ENCODE measurements around the gene MYO19. TPM values are rescaled to one million over a fixed set of nuclear protein-coding genes. Genes with fewer than 3 reads are reported as not detected.

Gene MYO19
- total and polyA plus RNA-seq, 9 of the 15 experiments (the other 6 are each of a cell fraction or from before 2014, with no cell fraction given) = 21.6 to 176 (median 129) TPM

DNA sequence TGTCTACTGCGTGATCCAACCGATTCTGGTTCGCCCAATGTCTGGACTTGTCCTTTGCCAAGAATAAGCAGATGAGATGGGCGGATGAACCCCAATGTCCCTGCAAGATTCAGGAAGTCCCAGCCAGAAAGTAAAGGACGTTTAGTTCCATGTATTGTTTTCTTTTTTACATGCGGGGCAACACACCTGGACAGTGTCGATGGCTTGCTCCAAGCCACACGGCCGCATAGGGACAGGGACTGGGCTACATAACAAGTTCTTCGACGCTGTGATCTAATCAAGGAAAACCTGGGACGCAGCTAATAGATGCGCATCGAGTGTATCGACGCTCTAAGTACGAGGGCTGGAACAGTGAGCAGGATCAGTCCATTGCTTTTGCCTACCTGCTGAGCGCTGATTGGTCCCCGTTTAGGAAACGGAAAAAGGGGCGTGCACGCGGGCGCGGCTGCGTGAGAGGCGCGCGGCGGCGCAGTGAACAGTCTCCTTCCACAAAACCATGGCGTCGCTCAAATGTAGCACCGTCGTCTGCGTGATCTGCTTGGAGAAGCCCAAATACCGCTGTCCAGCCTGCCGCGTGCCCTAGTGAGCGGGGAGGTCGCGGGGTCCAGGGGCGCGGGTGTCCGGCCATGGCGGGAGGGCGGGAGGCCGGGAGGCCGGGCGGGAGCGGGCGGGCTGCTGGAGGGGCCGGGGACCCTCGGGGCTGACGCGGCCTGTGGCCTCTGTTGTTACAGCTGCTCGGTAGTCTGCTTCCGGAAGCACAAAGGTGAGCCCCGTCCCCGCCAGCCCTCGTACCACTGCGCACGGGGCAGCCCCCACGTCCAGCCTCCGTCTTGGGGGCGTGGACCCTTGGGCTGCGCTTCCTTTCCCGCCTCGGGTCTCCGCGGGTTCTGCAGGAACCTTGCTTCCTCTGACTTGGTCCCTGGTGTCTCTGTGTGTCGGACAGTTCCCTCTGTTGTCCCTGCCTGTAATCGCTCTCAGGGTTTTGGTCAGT lies 48.2 kb downstream of the MYO19 start, which contains the start of gene ZNHIT3 (continued):
- no peak for TF ChIP-seq ZNF253 (CRISPR knock-in tag; conservative IDR thresholded peaks at IDR 0.05)
- TF ChIP-seq, protein P1, sequence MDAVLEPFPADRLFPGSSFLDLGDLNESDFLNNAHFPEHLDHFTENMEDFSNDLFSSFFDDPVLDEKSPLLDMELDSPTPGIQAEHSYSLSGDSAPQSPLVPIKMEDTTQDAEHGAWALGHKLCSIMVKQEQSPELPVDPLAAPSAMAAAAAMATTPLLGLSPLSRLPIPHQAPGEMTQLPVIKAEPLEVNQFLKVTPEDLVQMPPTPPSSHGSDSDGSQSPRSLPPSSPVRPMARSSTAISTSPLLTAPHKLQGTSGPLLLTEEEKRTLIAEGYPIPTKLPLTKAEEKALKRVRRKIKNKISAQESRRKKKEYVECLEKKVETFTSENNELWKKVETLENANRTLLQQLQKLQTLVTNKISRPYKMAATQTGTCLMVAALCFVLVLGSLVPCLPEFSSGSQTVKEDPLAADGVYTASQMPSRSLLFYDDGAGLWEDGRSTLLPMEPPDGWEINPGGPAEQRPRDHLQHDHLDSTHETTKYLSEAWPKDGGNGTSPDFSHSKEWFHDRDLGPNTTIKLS (IDR thresholded peaks at IDR 0.05; ENCODE audit: borderline replicate concordance, low read depth) = peak; percentile 55; the same call in 1 of the 2 replicates
- no peak for TF ChIP-seq ZNF121 (CRISPR knock-in tag; conservative IDR thresholded peaks at IDR 0.05)
- TF ChIP-seq, protein P2, sequence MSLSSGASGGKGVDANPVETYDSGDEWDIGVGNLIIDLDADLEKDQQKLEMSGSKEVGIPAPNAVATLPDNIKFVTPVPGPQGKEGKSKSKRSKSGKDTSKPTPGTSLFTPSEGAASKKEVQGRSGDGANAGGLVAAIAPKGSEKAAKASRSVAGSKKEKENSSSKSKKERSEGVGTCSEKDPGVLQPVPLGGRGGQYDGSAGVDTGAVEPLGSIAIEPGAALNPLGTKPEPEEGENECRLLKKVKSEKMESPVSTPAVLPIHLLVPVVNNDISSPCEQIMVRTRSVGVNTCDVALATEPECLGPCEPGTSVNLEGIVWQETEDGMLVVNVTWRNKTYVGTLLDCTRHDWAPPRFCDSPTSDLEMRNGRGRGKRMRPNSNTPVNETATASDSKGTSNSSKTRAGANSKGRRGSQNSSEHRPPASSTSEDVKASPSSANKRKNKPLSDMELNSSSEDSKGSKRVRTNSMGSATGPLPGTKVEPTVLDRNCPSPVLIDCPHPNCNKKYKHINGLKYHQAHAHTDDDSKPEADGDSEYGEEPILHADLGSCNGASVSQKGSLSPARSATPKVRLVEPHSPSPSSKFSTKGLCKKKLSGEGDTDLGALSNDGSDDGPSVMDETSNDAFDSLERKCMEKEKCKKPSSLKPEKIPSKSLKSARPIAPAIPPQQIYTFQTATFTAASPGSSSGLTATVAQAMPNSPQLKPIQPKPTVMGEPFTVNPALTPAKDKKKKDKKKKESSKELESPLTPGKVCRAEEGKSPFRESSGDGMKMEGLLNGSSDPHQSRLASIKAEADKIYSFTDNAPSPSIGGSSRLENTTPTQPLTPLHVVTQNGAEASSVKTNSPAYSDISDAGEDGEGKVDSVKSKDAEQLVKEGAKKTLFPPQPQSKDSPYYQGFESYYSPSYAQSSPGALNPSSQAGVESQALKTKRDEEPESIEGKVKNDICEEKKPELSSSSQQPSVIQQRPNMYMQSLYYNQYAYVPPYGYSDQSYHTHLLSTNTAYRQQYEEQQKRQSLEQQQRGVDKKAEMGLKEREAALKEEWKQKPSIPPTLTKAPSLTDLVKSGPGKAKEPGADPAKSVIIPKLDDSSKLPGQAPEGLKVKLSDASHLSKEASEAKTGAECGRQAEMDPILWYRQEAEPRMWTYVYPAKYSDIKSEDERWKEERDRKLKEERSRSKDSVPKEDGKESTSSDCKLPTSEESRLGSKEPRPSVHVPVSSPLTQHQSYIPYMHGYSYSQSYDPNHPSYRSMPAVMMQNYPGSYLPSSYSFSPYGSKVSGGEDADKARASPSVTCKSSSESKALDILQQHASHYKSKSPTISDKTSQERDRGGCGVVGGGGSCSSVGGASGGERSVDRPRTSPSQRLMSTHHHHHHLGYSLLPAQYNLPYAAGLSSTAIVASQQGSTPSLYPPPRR (CRISPR knock-in tag; IDR thresholded peaks at IDR 0.05; ENCODE audit: borderline replicate concordance) = no peak
- TF ChIP-seq KAT7 (CRISPR knock-in tag; IDR thresholded peaks at IDR 0.05; ENCODE audit: borderline replicate concordance) = no peak
- TF ChIP-seq CREM (IDR thresholded peaks at IDR 0.05; ENCODE audit: low read depth) = peak; percentile 90
- TF ChIP-seq ZNF24 (IDR thresholded peaks at IDR 0.05) = no peak; the same call in 1 of the 2 replicates
- TF ChIP-seq TGIF2 (CRISPR knock-in tag; IDR thresholded peaks at IDR 0.05) = no peak
- TF ChIP-seq CBX2 (IDR thresholded peaks at IDR 0.05; ENCODE audit: insufficient read depth, low read length, poor library complexity, severe bottlenecking) = no peak
- TF ChIP-seq ZNF77 (CRISPR knock-in tag; IDR thresholded peaks at IDR 0.05) = no peak
- TF ChIP-seq ZNF436 (CRISPR knock-in tag; IDR thresholded peaks at IDR 0.05) = no peak
- TF ChIP-seq, protein P3, sequence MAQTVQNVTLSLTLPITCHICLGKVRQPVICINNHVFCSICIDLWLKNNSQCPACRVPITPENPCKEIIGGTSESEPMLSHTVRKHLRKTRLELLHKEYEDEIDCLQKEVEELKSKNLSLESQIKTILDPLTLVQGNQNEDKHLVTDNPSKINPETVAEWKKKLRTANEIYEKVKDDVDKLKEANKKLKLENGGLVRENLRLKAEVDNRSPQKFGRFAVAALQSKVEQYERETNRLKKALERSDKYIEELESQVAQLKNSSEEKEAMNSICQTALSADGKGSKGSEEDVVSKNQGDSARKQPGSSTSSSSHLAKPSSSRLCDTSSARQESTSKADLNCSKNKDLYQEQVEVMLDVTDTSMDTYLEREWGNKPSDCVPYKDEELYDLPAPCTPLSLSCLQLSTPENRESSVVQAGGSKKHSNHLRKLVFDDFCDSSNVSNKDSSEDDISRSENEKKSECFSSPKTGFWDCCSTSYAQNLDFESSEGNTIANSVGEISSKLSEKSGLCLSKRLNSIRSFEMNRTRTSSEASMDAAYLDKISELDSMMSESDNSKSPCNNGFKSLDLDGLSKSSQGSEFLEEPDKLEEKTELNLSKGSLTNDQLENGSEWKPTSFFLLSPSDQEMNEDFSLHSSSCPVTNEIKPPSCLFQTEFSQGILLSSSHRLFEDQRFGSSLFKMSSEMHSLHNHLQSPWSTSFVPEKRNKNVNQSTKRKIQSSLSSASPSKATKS (CRISPR knock-in tag; IDR thresholded peaks at IDR 0.05) = no peak
- TF ChIP-seq CREB1 (IDR thresholded peaks at IDR 0.05) = peak; percentile 57; the same call in 1 of the 2 replicates
- TF ChIP-seq CREB1 (CRISPR knock-in tag; IDR thresholded peaks at IDR 0.05) = peak; percentile 77
- TF ChIP-seq, protein P4, sequence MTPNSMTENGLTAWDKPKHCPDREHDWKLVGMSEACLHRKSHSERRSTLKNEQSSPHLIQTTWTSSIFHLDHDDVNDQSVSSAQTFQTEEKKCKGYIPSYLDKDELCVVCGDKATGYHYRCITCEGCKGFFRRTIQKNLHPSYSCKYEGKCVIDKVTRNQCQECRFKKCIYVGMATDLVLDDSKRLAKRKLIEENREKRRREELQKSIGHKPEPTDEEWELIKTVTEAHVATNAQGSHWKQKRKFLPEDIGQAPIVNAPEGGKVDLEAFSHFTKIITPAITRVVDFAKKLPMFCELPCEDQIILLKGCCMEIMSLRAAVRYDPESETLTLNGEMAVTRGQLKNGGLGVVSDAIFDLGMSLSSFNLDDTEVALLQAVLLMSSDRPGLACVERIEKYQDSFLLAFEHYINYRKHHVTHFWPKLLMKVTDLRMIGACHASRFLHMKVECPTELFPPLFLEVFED (CRISPR knock-in tag; conservative IDR thresholded peaks at IDR 0.05) = no peak
- TF ChIP-seq L3MBTL2 (IDR thresholded peaks at IDR 0.05) = peak; percentile 96
- no peak for TF ChIP-seq SLC30A9 (CRISPR knock-in tag; IDR thresholded peaks at IDR 0.05)
- peak; percentile 61 to 85; a peak in 3 of 4 replicates for TF ChIP-seq FOXK2 (conservative IDR thresholded peaks at IDR 0.05 in 1 of 2, IDR thresholded peaks at IDR 0.05 in 1 of 2; ENCODE audit: low read depth in 2 of 2)

All from K562 (cell line).